ENCODE results near the gene PTPRR.

The PTPRR gene

GRCh38 chr12:70706611-70707010 is 213.9 kb downstream of the PTPRR start:
- DNase-seq (ENCODE audit: extremely low read depth, low read depth), result no peak
- no peak for TF ChIP-seq CTCF (IDR thresholded peaks at IDR 0.05; ENCODE audit: low read depth, low read length)

GRCh38 chr12:70698345-70698744 is 222.2 kb downstream of the PTPRR start:
- no peak for TF ChIP-seq CTCF (IDR thresholded peaks at IDR 0.05; ENCODE audit: low read depth, low read length)
- no peak for DNase-seq (ENCODE audit: extremely low read depth, low read depth)

GRCh38 chr12:70695361-70696023 is 225.0 kb downstream of the PTPRR start:
- TF ChIP-seq CTCF (IDR thresholded peaks at IDR 0.05; ENCODE audit: low read depth, low read length), result no peak
- DNase-seq (ENCODE audit: extremely low read depth, low read depth), result no peak

- TF ChIP-seq CTCF (IDR thresholded peaks at IDR 0.05; ENCODE audit: low read depth, low read length), result peak; percentile 55
These were observed 227.8 kb downstream of the PTPRR start for GRCh38 chr12:70692681-70693288.

GRCh38 chr12:70691018-70691672 is 229.4 kb downstream of the PTPRR start:
- no peak for DNase-seq (ENCODE audit: extremely low read depth, low read depth)
- no peak for TF ChIP-seq CTCF (IDR thresholded peaks at IDR 0.05; ENCODE audit: low read depth, low read length)

More at GRCh38 chr12:70692681-70693288, 227.8 kb downstream of the PTPRR start:
- DNase-seq (ENCODE audit: extremely low read depth, low read depth), result no peak

- no peak for DNase-seq (ENCODE audit: extremely low read depth, low read depth)
- TF ChIP-seq CTCF (IDR thresholded peaks at IDR 0.05; ENCODE audit: low read depth, low read length), result no peak
These were observed 233.6 kb downstream of the PTPRR start for GRCh38 chr12:70686907-70687306.

GRCh38 chr12:70686299-70686698 is 234.2 kb downstream of the PTPRR start:
- TF ChIP-seq CTCF (IDR thresholded peaks at IDR 0.05; ENCODE audit: low read depth, low read length), result no peak

More at GRCh38 chr12:70686299-70686698, 234.2 kb downstream of the PTPRR start:
- DNase-seq (ENCODE audit: extremely low read depth, low read depth), result no peak

Data from AG09319 (cell line).